Ovary (tissue), 9 donors: ENCODE results near the gene NCCRP1. TPM values are rescaled to one million over a fixed set of nuclear protein-coding genes. Genes with fewer than 3 reads are reported as not detected.

Source experiments
- DNase-seq, 5 donors: peaks; one replicate each; pipeline ENCODE4 v3.0.0-alpha.2; 2019 to 2020
- H3K27ac ChIP-seq, 2 donors: fragments of 200-600 bp; one replicate each; pipeline versions ENCODE4 v1.5.1 to v1.8.0; 2019 to 2022
- H3K27me3 ChIP-seq: fragments of 200-600 bp; one replicate; pipeline ENCODE4 v1.8.0; 2022
- H3K36me3 ChIP-seq: fragments of 200-600 bp; sonication (generic); one replicate; pipeline ENCODE4 v1.5.1; 2019
- H3K4me1 ChIP-seq: one replicate; pipeline ENCODE4 v1.8.1; 2013; ENCODE audit warnings: mild to moderate bottlenecking, moderate library complexity; ENCODE audit not compliant: insufficient read depth
- H3K4me3 ChIP-seq: fragments of 200-600 bp; sonication (generic); one replicate; pipeline ENCODE4 v1.5.1; 2017
- H3K9me3 ChIP-seq, 2 donors: fragments of 200-600 bp in 1 of 2; sonication (generic) in 1 of 2; one replicate each; pipeline versions ENCODE4 v1.5.1 to v1.8.1; 2013 to 2019; ENCODE audit warnings: mild to moderate bottlenecking in 1 of 2, moderate library complexity in 1 of 2
- CTCF ChIP-seq, 3 donors: fragments of 450-650 bp in 2 of 3; fragments of 200-600 bp in 1 of 3; IDR thresholded peaks; one replicate each; pipeline versions ENCODE4 v1.5.1 to v1.8.0; 2016 to 2022; ENCODE audit warnings: antibody characterized with exemption in 3 of 3, mild to moderate bottlenecking in 1 of 3
- EP300 ChIP-seq: sonication (generic); formaldehyde crosslinking; IDR thresholded peaks from one replicate; pipeline ENCODE4 v1.6.1; 2017; ENCODE audit warnings: antibody characterized with exemption
- POLR2A ChIP-seq: fragments of 450-650 bp; IDR thresholded peaks from one replicate; pipeline ENCODE4 v1.6.1; 2017; ENCODE audit warnings: antibody characterized with exemption, mild to moderate bottlenecking, moderate library complexity
- WGBS, 3 donors: extraction: QIAGEN DNeasy Blood & Tissue Kit in 1 of 3; methylation state at CpG; one replicate each; pipeline versions ENCODE4 v1.1.5 to v1.1.7; 2013 to 2017; 5-methylcytosine and 5-hydroxymethylcytosine counted together
- intact Hi-C, 4 donors: fragments of 100-400 bp; cut with DNase I; formaldehyde crosslinking; loops; one replicate each; pipeline versions ENCODE4 v1.11.0 to v1.15.1; 2022 to 2023
- polyA plus RNA-seq, 2 donors: library from polyadenylated mRNA; stranded (reverse); fragments of 200-250 nt in 1 of 2; fragments of 350-450 nt in 1 of 2; fragmentation: Illumina TruSeq in 1 of 2; extraction: RNeasy Lipid Tissue Mini Kit (QIAGEN cat#74804) in 1 of 2; gene quantifications; one replicate each; pipeline ENCODE4 v1.2.3, GENCODE V29; 2013 to 2014
- total RNA-seq, 7 donors: library from RNA; depleted of rRNA in 2 of 7; stranded (reverse); fragments of >200 nt in 2 of 7; fragmentation: NEBNext Ultra II Directional in 3 of 7; extraction: Animal tissue kit (Norgen Biotek cat#: 25700) in 3 of 7; gene quantifications; one replicate each; pipeline versions ENCODE4 v1.1.0 to v1.2.4, GENCODE V29; 2016 to 2023
- donor health status: DM: no; HTN: no; CAD: no; lungs with moderate emphysema.
- donor health status: DM: no; HTN: no; CAD: no.
- donor health status: Bipolar disorder and iron deficiency.
- donor health status: DM: yes; HTN: yes; CAD: no.
- donor health status: DM: no; HTN: no; CAD: no.
- donor health status: DM: yes; HTN: yes; CAD: no.

Gene NCCRP1
- total and polyA plus RNA-seq, 9 donors: 0.05 to 4.4 (median 0.20) TPM; not detected in 4

DNA sequence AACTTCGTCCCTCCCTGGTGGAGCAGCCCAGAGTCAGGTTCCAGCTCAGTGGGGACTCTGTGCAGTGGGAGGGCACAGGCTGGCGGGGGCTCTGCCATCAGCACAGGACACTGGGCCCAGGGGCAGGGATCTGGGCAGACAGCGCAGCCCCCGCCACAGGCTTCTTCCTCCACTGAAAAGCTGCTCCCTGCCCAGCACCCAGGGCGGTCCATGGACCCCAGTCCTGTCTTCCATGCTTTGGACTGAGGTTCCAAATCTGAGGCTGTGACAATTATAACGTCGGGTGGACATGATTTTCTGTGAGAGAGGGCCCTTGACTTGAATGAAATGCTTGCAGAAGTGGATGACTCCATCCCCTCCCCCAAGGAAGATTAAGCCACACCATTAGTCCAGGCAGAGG is 21.2 kb upstream of the NCCRP1 start:
- TF ChIP-seq CTCF (IDR thresholded peaks at IDR 0.05): no peak
- no peak for TF ChIP-seq POLR2A
- no peak for TF ChIP-seq EP300
- intact Hi-C loops: no loop called here
- Histone ChIP-seq H3K4me1 (no peaks in the 10 kb centered on the region), H3K4me3 (no peak overlapping the region), H3K27ac (no peak overlapping the region), H3K27me3 (no peaks in the 10 kb centered on the region), H3K36me3 (no peaks in the 10 kb centered on the region), H3K9me3 (no peaks in the 10 kb centered on the region)
- DNase-seq: no peak
- 81 to 91% (median 88%) methylated on average over 4 to 7 of the region's 7 CpGs for WGBS, 3 donors

GRCh38 chr19:39177110-39177699 is 19.6 kb upstream of the NCCRP1 start:
- Histone ChIP-seq H3K4me1 (no peaks in the 10 kb centered on the region), H3K27me3 (no peaks in the 10 kb centered on the region), H3K4me3 (no peak overlapping the region), H3K9me3 (no peaks in the 10 kb centered on the region), H3K27ac (no peak overlapping the region), H3K36me3 (no peaks in the 10 kb centered on the region)
- peak in 3 of 5 donors; percentile 37 to 66 (median 55) for DNase-seq
- TF ChIP-seq CTCF (IDR thresholded peaks at IDR 0.05) (no peak), POLR2A (no peak), EP300 (no peak)
- WGBS, 3 donors: 78 to 87% (median 84%) methylated on average over 10 of the region's 10 CpGs
- intact Hi-C loops: no loop called here

GRCh38 chr19:39177736-39178135 is 19.0 kb upstream of the NCCRP1 start:
- no peak for TF ChIP-seq EP300
- no peak for TF ChIP-seq POLR2A
- TF ChIP-seq CTCF (IDR thresholded peaks at IDR 0.05): no peak
- WGBS, 3 donors: 84 to 86% (median 85%) methylated on average over 4 to 11 of the region's 11 CpGs
- Histone ChIP-seq H3K9me3 (no peaks in the 10 kb centered on the region), H3K4me1 (no peaks in the 10 kb centered on the region), H3K27ac (no peak overlapping the region), H3K36me3 (no peaks in the 10 kb centered on the region), H3K27me3 (no peaks in the 10 kb centered on the region), H3K4me3 (no peak overlapping the region)
- intact Hi-C loops: no loop called here
- peak in 1 of 5 donors; percentile 35 for DNase-seq

DNA sequence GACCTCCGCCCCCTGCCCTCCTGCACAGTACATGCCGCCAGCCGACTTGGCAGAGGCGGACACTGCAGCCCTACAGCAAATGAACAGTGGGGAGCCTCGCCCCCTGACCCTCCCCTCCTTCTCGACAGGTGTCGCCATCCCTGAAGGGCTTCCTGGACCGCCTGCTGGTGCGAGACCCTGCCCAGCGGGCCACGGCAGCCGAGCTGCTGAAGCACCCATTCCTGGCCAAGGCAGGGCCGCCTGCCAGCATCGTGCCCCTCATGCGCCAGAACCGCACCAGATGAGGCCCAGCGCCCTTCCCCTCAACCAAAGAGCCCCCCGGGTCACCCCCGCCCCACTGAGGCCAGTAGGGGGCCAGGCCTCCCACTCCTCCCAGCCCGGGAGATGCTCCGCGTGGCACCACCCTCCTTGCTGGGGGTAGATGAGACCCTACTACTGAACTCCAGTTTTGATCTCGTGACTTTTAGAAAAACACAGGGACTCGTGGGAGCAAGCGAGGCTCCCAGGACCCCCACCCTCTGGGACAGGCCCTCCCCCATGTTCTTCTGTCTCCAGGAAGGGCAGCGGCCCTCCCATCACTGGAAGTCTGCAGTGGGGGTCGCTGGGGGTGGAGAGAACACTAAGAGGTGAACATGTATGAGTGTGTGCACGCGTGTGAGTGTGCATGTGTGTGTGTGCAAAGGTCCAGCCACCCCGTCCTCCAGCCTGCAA is 18.3 kb upstream of the NCCRP1 start:
- Histone ChIP-seq H3K27me3 (no peaks in the 10 kb centered on the region), H3K4me3 (no peak overlapping the region), H3K36me3 (no peaks in the 10 kb centered on the region), H3K27ac (no peak overlapping the region), H3K4me1 (no peaks in the 10 kb centered on the region), H3K9me3 (no peaks in the 10 kb centered on the region)
- DNase-seq: peak in 1 of 5 donors; percentile 21
- WGBS, 3 donors: 85 to 91% (median 88%) methylated on average over 27 to 30 of the region's 30 CpGs
- intact Hi-C loops: no loop called here
- TF ChIP-seq CTCF (IDR thresholded peaks at IDR 0.05) (no peak), EP300 (no peak), POLR2A (no peak)
